GM12891 (cell line): ENCODE data around the gene CD72.
"Not testable (repeated sequence)": the region's sequence is repeated elsewhere in the genome, so short reads cannot be mapped to it uniquely, and the experiment has no call there.

ENCODE experiments used
- DNase-seq: peaks from one replicate; pipeline ENCODE4 v3.0.0; 2011; ENCODE audit warnings: low spot score; ENCODE audit not compliant: insufficient read length
- FAIRE-seq: peaks from 2 replicates; lab custom pipeline; 2011; peaks lifted over from hg19 to GRCh38; lab: Jason Lieb, UNC
- PAX5 ChIP-seq: IDR thresholded peaks from 2 replicates; pipeline ENCODE4 v1.6.1; 2011; ENCODE audit warnings: low read length, moderate library complexity, mild to moderate bottlenecking; ENCODE audit not compliant: insufficient read depth, severe bottlenecking
- POLR2A ChIP-seq: IDR thresholded peaks from 2 replicates; pipeline ENCODE4 v1.6.1; 2011; ENCODE audit warnings: low read depth, low read length, control low read depth
- POLR2AphosphoS5 ChIP-seq: IDR thresholded peaks from 2 replicates; pipeline ENCODE4 v1.6.1; 2011; ENCODE audit warnings: low read depth, low read length, control low read depth
- POU2F2 ChIP-seq: IDR thresholded peaks from 2 replicates; pipeline ENCODE4 v1.6.1; 2011; ENCODE audit warnings: low read depth, mild to moderate bottlenecking, control low read depth, low read length, moderate library complexity
- SPI1 ChIP-seq: IDR thresholded peaks from 2 replicates; pipeline ENCODE4 v1.6.1; 2011; ENCODE audit warnings: low read depth, low read length, control low read depth
- TAF1 ChIP-seq: IDR thresholded peaks from 2 replicates; pipeline ENCODE4 v1.6.1; 2011; ENCODE audit warnings: low read depth, low read length, control low read depth

The CD72 gene

DNA sequence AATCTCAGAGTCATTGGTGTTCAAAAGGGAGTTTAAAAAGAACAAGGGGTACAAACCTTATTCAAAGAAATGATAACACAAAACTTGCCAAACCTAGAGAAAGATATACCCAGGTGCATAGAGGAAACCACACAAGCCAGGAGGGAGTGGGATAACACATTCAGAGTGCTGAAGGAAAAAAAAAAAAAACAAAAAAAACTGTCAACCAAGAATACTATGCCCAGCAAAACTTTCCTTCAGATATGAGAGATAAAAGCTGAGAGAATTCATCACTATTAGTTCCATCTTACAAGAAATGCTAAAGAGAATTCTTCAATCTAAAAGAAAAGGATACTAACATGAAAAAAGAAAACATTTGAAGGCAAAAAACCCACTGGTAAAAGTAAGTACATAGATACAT lies 24.6 kb downstream of the CD72 start:
- FAIRE-seq (no peak), DNase-seq (no peak)
- no peak for TF ChIP-seq POLR2AphosphoS5
- no peak for TF ChIP-seq POLR2A
- TF ChIP-seq SPI1 = no peak
- TF ChIP-seq POU2F2 = no peak
- TF ChIP-seq PAX5 = no peak
- TF ChIP-seq TAF1 = no peak

DNA sequence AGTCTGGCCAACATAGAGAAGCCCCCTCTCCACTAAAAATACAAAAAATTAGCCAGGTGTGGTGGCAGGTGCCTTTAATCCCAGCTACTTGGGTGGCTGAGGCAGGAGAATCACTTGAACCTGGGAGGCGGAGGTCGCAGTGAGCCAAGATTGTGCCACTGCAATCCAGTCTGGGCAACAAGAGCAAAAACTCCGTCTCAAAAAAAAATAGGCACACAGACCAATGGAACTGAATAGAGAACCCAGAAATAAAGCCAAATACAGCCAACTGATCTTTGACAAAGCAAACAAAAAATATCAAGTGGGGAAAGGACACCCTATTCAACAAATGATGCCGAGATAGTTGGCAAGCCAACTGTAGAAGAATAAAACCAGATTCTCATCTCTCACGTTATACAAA lies 29.7 kb downstream of the CD72 start:
- not testable (repeated sequence) for DNase-seq, FAIRE-seq

- DNase-seq, FAIRE-seq: not testable (repeated sequence)
These were observed 33.5 kb downstream of the CD72 start for GRCh38 chr9:35584681-35585080.

DNA sequence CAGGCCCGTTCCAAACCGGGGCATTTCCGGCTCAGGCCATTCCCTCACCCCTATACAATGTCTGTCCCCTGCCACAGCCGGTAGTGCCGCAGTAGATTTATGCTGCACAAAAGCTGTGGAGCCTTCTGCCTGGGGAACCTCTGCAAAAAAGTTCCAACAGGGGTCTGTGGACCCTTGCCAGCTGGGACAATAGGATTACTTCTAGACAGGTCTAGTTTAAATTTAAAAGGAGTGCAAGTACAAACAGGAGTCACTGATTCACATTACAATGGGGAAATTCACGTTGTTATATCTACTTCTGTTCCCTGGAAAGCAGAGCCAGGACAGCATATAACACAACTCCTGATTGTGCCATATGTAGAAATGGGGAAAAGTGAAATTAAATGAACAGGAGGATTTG lies 34.7 kb downstream of the CD72 start:
- FAIRE-seq, DNase-seq: not testable (repeated sequence)

- not testable (repeated sequence) for DNase-seq, FAIRE-seq
These were observed 38.5 kb downstream of the CD72 start for GRCh38 chr9:35579659-35580227.

GRCh38 chr9:35579130-35579529 lies 39.1 kb downstream of the CD72 start:
- no peak for DNase-seq
- no peak for FAIRE-seq
- TF ChIP-seq SPI1 (peak; percentile 71), POLR2AphosphoS5 (no peak), POU2F2 (no peak), TAF1 (no peak), PAX5 (no peak), POLR2A (no peak)

DNA sequence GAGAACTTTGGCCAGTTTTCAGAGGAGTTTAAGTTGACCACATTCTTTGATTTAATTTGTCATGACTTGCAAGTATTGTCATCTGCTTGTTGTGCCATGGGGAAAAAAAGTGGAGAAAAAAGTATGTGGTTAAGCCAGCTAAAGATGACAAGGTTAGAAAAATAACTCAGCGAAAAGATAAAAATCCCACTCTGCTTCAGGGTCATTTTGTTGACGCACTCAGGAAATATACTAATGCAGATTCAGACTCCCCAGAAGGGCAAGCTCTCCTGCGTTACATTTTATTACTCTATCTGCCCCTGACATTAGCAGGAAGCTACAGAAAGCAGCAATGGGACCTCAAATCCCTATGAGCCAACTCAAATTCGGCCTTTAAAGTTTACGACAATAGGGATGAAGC lies 40.7 kb downstream of the CD72 start:
- DNase-seq = no peak
- TF ChIP-seq POLR2AphosphoS5 (no peak), SPI1 (no peak), PAX5 (no peak), TAF1 (no peak)
- no peak for FAIRE-seq

DNA sequence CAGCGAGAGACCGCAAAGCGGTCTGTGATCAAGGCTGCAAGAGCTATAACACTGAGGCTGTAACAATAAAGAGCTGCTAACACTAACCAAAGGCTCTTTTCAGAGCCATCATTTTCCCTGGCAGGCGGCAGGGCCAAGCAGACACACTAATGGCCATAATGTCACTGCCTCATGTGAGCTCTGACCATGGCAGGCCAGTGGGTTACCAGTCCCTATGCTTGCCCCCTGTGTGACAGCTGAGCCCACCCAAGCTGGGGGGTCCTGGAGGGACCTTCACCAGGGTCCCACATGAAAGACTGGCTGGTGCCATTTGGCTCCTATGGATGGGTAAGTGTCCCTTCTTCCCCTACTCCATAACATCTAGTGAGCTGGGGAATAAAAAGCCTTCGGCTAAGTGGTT lies 42.7 kb downstream of the CD72 start:
- FAIRE-seq (no peak), DNase-seq (no peak)
- TF ChIP-seq TAF1 = no peak
- TF ChIP-seq POLR2A = no peak
- no peak for TF ChIP-seq POU2F2
- TF ChIP-seq POLR2AphosphoS5 = no peak
- TF ChIP-seq SPI1 = no peak
- TF ChIP-seq PAX5 = no peak

DNA sequence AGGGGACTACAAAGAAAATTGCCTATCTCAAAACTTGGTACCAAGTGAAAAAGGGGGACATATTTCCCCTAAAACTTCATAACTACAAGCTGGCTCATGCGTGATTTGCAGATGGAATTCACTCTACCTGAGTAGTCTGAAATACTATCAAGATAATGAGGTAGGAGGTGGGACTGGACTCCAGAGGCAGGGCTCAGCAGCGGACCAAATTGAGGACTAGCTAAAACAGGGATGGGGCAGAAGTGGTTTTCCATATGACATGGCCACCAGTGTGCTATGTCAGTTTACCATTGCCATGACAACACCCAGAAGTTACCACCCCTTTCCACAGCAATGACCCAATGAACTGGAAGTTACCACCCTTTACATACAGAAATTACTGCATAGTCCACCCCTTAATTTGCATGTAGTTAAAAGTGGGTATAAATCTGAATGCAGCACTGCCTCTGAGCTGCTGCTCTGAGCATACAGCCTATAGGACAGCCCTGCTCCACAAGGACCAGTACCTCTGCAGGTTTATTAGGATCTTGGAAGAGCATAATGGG lies 43.6 kb downstream of the CD72 start:
- no peak for FAIRE-seq
- DNase-seq = no peak
- no peak for TF ChIP-seq PAX5
- no peak for TF ChIP-seq SPI1
- TF ChIP-seq POLR2AphosphoS5 = no peak
- no peak for TF ChIP-seq POU2F2
- TF ChIP-seq POLR2A = no peak
- TF ChIP-seq TAF1 = no peak

DNA sequence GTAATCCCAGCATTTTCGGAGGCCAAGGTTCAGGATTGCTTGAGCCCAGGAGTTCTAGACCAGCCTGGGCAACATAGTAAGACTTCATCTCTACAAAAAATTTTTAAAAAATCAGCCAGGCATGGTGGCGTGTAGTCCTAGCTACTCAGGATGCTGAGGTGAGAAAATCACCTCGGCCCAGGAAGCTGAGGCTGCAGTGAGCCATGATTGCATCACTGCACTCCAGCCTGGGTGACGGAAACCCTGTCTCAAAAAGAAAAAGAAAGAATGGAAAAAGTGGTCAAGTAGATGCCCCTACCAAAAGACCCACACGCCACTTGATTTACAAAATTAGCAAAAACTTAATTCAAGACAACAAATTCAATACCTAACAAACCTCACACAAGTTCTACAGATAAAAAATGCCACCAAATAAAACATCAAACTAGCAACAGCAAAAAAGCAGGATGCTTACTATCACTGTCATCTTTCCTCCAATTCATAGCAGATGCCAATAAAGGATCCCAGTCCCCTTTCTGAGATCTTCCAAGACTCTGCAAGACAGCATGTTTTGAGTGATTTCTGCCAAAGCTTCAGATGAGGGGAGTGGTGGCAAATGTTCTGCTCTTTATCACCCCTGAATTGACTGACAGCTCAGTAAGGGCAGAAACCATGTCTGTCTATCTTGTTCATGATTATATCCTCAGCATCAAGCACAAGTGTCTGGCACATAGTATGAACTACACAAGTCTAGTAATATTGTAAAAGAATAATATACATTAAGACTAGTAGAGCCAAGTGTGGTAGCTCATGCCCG lies 47.3 kb downstream of the CD72 start:
- peak; percentile 81 for FAIRE-seq
- DNase-seq = no peak
- no peak for TF ChIP-seq SPI1
- TF ChIP-seq POLR2AphosphoS5 = no peak
- no peak for TF ChIP-seq PAX5
- no peak for TF ChIP-seq TAF1
- no peak for TF ChIP-seq POLR2A
- no peak for TF ChIP-seq POU2F2

DNA sequence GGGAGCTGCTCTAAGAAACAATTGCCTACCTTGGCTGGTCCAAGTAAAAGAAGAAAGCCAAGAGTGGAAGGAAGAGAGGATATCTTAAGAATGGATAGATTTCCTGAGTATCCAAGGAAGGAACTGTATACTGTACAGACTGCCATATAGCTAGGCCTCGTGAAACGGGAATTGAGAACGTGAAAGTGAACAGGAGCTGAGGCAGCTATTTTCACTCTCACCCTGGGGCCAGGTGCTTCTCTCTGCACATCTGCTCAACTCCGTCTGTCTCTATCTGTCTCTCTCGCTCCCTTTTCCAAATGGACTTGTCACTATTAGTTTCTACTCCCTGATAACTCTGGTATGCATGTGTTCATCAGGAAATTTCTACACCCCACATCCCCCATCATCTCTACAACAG lies 49.0 kb downstream of the CD72 start:
- FAIRE-seq = no peak
- DNase-seq = no peak
- TF ChIP-seq POLR2AphosphoS5 = no peak
- peak; percentile 82 for TF ChIP-seq SPI1
